ENCODE results near the gene RNF26. TPM values are rescaled to one million over a fixed set of nuclear protein-coding genes. Genes with fewer than 3 reads are reported as not detected.

Gene RNF26
- total RNA-seq, 1 experiment from 2014 or later = 64.3 TPM

GRCh38 chr11:119377112-119377901, 43.0 kb downstream of the RNF26 start:
- H3K9me3 ChIP-seq (ENCODE audit: insufficient read depth, low read depth) = no peaks in the 10 kb centered on the region
- intact Hi-C loops (cut with micrococcal nuclease; ENCODE audit: unreplicated experiment) = no loop called here
- H3K27ac ChIP-seq = no peak overlapping the region
- no TSS peak for BruUV-seq (replicated peaks)
- H3K36me3 ChIP-seq (ENCODE audit: low read depth) = no peaks in the 10 kb centered on the region
- peaks cover 4% of the 10 kb centered on the region; the same call in 1 of the 2 replicates for H3F3A ChIP-seq (ENCODE audit: insufficient read depth, low read depth)
- ChIA-PET POLR2A (ENCODE audit: unreplicated experiment) (interaction anchor here (0.7 kb wide), 1 partner anchor 530 kb away, joined by 4 read pairs; no protein-coding TSS in a partner anchor), CTCF (interaction anchor here (0.6 to 2.1 kb wide), 3 partner anchors 21 to 98 kb away, joined by 3 to 8 read pairs (median 6); no protein-coding TSS in a partner anchor)
- no peak overlapping the region for H3K4me3 ChIP-seq
- H3K4me2 ChIP-seq = peak overlapping the region; percentile 47
- no peak overlapping the region for H2AFZ ChIP-seq
- H3K79me2 ChIP-seq (ENCODE audit: low read depth) = no peaks in the 10 kb centered on the region
- no peak for TF ChIP-seq CTCF (conservative IDR thresholded peaks at IDR 0.05)
- no peak for TF ChIP-seq EZH2 (IDR thresholded peaks at IDR 0.05; ENCODE audit: low read depth)
- H4K20me1 ChIP-seq (ENCODE audit: insufficient read depth) = no peaks in the 10 kb centered on the region
- H3K9me2 ChIP-seq (ENCODE audit: insufficient read depth) = no peaks in the 10 kb centered on the region
- H3K27me3 ChIP-seq (ENCODE audit: insufficient read depth, low read depth) = no peaks in the 10 kb centered on the region
- peaks cover 35% of the 10 kb centered on the region for H3K4me1 ChIP-seq (replicated peaks; ENCODE audit: insufficient read depth)
- peak; percentile 69 to 73 for DNase-seq

GRCh38 chr11:119377961-119378667, 43.8 kb downstream of the RNF26 start:
- Histone ChIP-seq H3K9me2 (ENCODE audit: insufficient read depth) (no peaks in the 10 kb centered on the region), H3K27me3 (ENCODE audit: insufficient read depth, low read depth) (no peaks in the 10 kb centered on the region), H3K4me3 (no peak overlapping the region), H3K4me2 (peak overlapping the region; percentile 47), H3K27ac (no peak overlapping the region), H3F3A (ENCODE audit: insufficient read depth, low read depth) (peaks cover 4% of the 10 kb centered on the region; the same call in 1 of the 2 replicates), H2AFZ (no peak overlapping the region), H3K9me3 (ENCODE audit: insufficient read depth, low read depth) (no peaks in the 10 kb centered on the region), H4K20me1 (ENCODE audit: insufficient read depth) (no peaks in the 10 kb centered on the region), H3K36me3 (ENCODE audit: low read depth) (no peaks in the 10 kb centered on the region), H3K4me1 (replicated peaks; ENCODE audit: insufficient read depth) (peaks cover 37% of the 10 kb centered on the region), H3K79me2 (ENCODE audit: low read depth) (no peaks in the 10 kb centered on the region)
- ChIA-PET CTCF (interaction anchor here (0.6 to 2.1 kb wide), 3 partner anchors 18 to 94 kb away, joined by 3 to 6 read pairs (median 5); no protein-coding TSS in a partner anchor), POLR2A (ENCODE audit: unreplicated experiment) (interaction anchor here (0.7 kb wide), 1 partner anchor 529 kb away, joined by 4 read pairs; no protein-coding TSS in a partner anchor)
- BruUV-seq (replicated peaks) = no TSS peak
- intact Hi-C loops (cut with micrococcal nuclease; ENCODE audit: unreplicated experiment) = no loop called here
- TF ChIP-seq CTCF (conservative IDR thresholded peaks at IDR 0.05) (no peak), EZH2 (IDR thresholded peaks at IDR 0.05; ENCODE audit: low read depth) (no peak)
- DNase-seq = no peak

GRCh38 chr11:119378851-119379465, 44.6 kb downstream of the RNF26 start:
- no TSS peak for BruUV-seq (replicated peaks)
- no peaks in the 10 kb centered on the region for H3K79me2 ChIP-seq (ENCODE audit: low read depth)
- POLR2A ChIA-PET (ENCODE audit: unreplicated experiment) = interaction anchor here (0.6 kb wide), 1 partner anchor 41 kb away, joined by 56 read pairs; no protein-coding TSS in a partner anchor
- no peaks in the 10 kb centered on the region for H4K20me1 ChIP-seq (ENCODE audit: insufficient read depth)
- no peak for DNase-seq
- intact Hi-C loops (cut with micrococcal nuclease; ENCODE audit: unreplicated experiment) = no loop called here
- H3K4me2 ChIP-seq = peak overlapping the region; percentile 14; the same call in 1 of the 2 replicates
- no peaks in the 10 kb centered on the region for H3K36me3 ChIP-seq (ENCODE audit: low read depth)
- peaks cover 37% of the 10 kb centered on the region for H3K4me1 ChIP-seq (replicated peaks; ENCODE audit: insufficient read depth)
- H3K9me3 ChIP-seq (ENCODE audit: insufficient read depth, low read depth) = no peaks in the 10 kb centered on the region
- no peak overlapping the region for H3K4me3 ChIP-seq
- CTCF ChIA-PET = interaction anchor here (0.6 to 2.1 kb wide), 3 partner anchors 24 to 93 kb away, joined by 3 to 6 read pairs (median 4); no protein-coding TSS in a partner anchor
- peaks cover 4% of the 10 kb centered on the region; the same call in 1 of the 2 replicates for H3F3A ChIP-seq (ENCODE audit: insufficient read depth, low read depth)
- no peaks in the 10 kb centered on the region for H3K27me3 ChIP-seq (ENCODE audit: insufficient read depth, low read depth)
- H3K27ac ChIP-seq = no peak overlapping the region
- H2AFZ ChIP-seq = no peak overlapping the region
- no peaks in the 10 kb centered on the region for H3K9me2 ChIP-seq (ENCODE audit: insufficient read depth)
- TF ChIP-seq CTCF (conservative IDR thresholded peaks at IDR 0.05) (no peak), EZH2 (IDR thresholded peaks at IDR 0.05; ENCODE audit: low read depth) (no peak)

All from PC-9 (cell line).